Measurements from ENCODE around the gene FUOM. TPM values are rescaled to one million over a fixed set of nuclear protein-coding genes. Genes with fewer than 3 reads are reported as not detected.

The FUOM gene
- total and polyA plus RNA-seq, 7 experiments from 2014 or later = 11.2 to 24.6 (median 20.5) TPM

GRCh38 chr10:133338080-133339071 lies 19.4 kb downstream of the FUOM start:
- no peak overlapping the region for H3K4me3 ChIP-seq (ENCODE audit: low read length)
- Mint-ChIP-seq H3K4me3 (no peak overlapping the region), H3K27me3 (peaks cover 0 to 27% (median 13%) of the 10 kb centered on the region in 5 donors), H3K36me3 (no peaks in the 10 kb centered on the region), H3K4me1 (peaks cover 0 to 6% (median 0%) of the 10 kb centered on the region in 7 donors), H3K9me3 (no peaks in the 10 kb centered on the region), H3K27ac (no peak overlapping the region)
- no peak for DNase-seq
- no peak overlapping the region for H3K27ac ChIP-seq (ENCODE audit: low read depth, low read length)
- ATAC-seq = no peak
- CTCF ChIA-PET = no interaction called here
- POLR2A ChIA-PET = no interaction called here
- H3K36me3 ChIP-seq (ENCODE audit: control insufficient read depth in 2 of 3, insufficient read depth in 3 of 3, low read length in 3 of 3) = no peaks in the 10 kb centered on the region
- intact Hi-C loops (cut with micrococcal nuclease) = no loop called here
- peaks cover 0 to 6% of the 10 kb centered on the region in 2 donors for H3K27me3 ChIP-seq (ENCODE audit: control insufficient read depth in 2 of 2, insufficient read depth in 2 of 2, low read length in 2 of 2)
- no peaks in the 10 kb centered on the region for H3K9me3 ChIP-seq (ENCODE audit: control insufficient read depth in 2 of 3, low read length in 3 of 3)
- H3K4me1 ChIP-seq (ENCODE audit: control insufficient read depth in 2 of 2, insufficient read depth in 2 of 2, low read length in 2 of 2) = peaks cover 10 to 20% of the 10 kb centered on the region in 2 donors

GRCh38 chr10:133337370-133337725 lies 20.5 kb downstream of the FUOM start:
- Histone ChIP-seq H3K27ac (ENCODE audit: low read depth, low read length) (no peak overlapping the region), H3K4me1 (ENCODE audit: control insufficient read depth in 2 of 2, insufficient read depth in 2 of 2, low read length in 2 of 2) (peaks cover 10 to 20% of the 10 kb centered on the region in 2 donors), H3K9me3 (ENCODE audit: control insufficient read depth in 2 of 3, low read length in 3 of 3) (no peaks in the 10 kb centered on the region), H3K36me3 (ENCODE audit: control insufficient read depth in 2 of 3, insufficient read depth in 3 of 3, low read length in 3 of 3) (no peaks in the 10 kb centered on the region), H3K27me3 (ENCODE audit: control insufficient read depth in 2 of 2, insufficient read depth in 2 of 2, low read length in 2 of 2) (no peaks in the 10 kb centered on the region), H3K4me3 (ENCODE audit: low read length) (peak overlapping the region; percentile 45)
- DNase-seq (no peak), ATAC-seq (no peak)
- intact Hi-C loops (cut with micrococcal nuclease) = loop anchor here in 1 of 2 donors (1.0 to 2.0 kb wide), 2 partner anchors 20 to 57 kb away; partner anchors contain the start of gene MTG1
- ChIA-PET CTCF (no interaction called here), POLR2A (interaction anchor here (0.7 to 3.4 kb wide), 2 partner anchors 19 to 78 kb away, joined by 3 to 16 read pairs; no protein-coding TSS in a partner anchor)
- H3K27me3 Mint-ChIP-seq = peaks cover 0 to 33% (median 7%) of the 10 kb centered on the region in 5 donors
- H3K4me3 Mint-ChIP-seq = no peak overlapping the region
- H3K27ac Mint-ChIP-seq = no peak overlapping the region
- peaks cover 0 to 6% (median 0%) of the 10 kb centered on the region in 11 donors for H3K9me3 Mint-ChIP-seq
- peaks cover 0 to 5% (median 0%) of the 10 kb centered on the region in 7 donors for H3K4me1 Mint-ChIP-seq
- H3K36me3 Mint-ChIP-seq = no peaks in the 10 kb centered on the region

- H3K4me3 ChIP-seq (ENCODE audit: low read length) = peak within 1 kb of the TSS; percentile 65
- Mint-ChIP-seq H3K27me3 (peaks cover 0 to 35% (median 3%) of the 10 kb centered on the region in 5 donors), H3K36me3 (no peaks in the 10 kb centered on the region), H3K4me1 (peaks cover 0 to 5% (median 0%) of the 10 kb centered on the region in 7 donors), H3K27ac (peak within 1 kb of the TSS in 8 of 9 donors; percentile 50 to 93 (median 74)), H3K4me3 (peak within 1 kb of the TSS in 9 of 10 donors; percentile 48 to 84 (median 68)), H3K9me3 (peaks cover 0 to 8% (median 0%) of the 10 kb centered on the region in 11 donors)
- peaks cover 10 to 20% of the 10 kb centered on the region in 2 donors for H3K4me1 ChIP-seq (ENCODE audit: control insufficient read depth in 2 of 2, insufficient read depth in 2 of 2, low read length in 2 of 2)
- peak within 1 kb of the TSS; percentile 78 for H3K27ac ChIP-seq (ENCODE audit: low read depth, low read length)
- no peaks in the 10 kb centered on the region for H3K36me3 ChIP-seq (ENCODE audit: control insufficient read depth in 2 of 3, insufficient read depth in 3 of 3, low read length in 3 of 3)
- intact Hi-C loops (cut with micrococcal nuclease) = loop anchor here in 1 of 2 donors (1.0 to 2.0 kb wide), 2 partner anchors 21 to 58 kb away; partner anchors contain the start of gene MTG1
- H3K27me3 ChIP-seq (ENCODE audit: control insufficient read depth in 2 of 2, insufficient read depth in 2 of 2, low read length in 2 of 2) = no peaks in the 10 kb centered on the region
- POLR2A ChIA-PET = interaction anchor here (0.7 to 3.4 kb wide), 6 partner anchors 9 to 78 kb away, joined by 3 to 16 read pairs (median 4); partner anchors contain the start of genes TUBGCP2 and ZNF511
- H3K9me3 ChIP-seq (ENCODE audit: control insufficient read depth in 2 of 3, low read length in 3 of 3) = no peaks in the 10 kb centered on the region
- ATAC-seq = peak; percentile 79
- peak; percentile 69 to 94 (median 91) for DNase-seq
- CTCF ChIA-PET = interaction anchor here (1.2 to 1.4 kb wide), 2 partner anchors 41 to 53 kb away, joined by 3 to 4 read pairs; no protein-coding TSS in a partner anchor
Measured at GRCh38 chr10:133336577-133337369, 21.0 kb downstream of the FUOM start, which contains the start of gene CALY. CALY (minus strand) TSS chr10:133336896; CDS start chr10:133328989, 7,907 bp downstream.

GRCh38 chr10:133336118-133336576 lies 21.7 kb downstream of the FUOM start:
- H3K27ac ChIP-seq (ENCODE audit: low read depth, low read length) = peak overlapping the region; percentile 78

GRCh38 chr10:133335246-133336117 lies 22.3 kb downstream of the FUOM start:
- ChIA-PET POLR2A (interaction anchor here (0.6 to 3.4 kb wide), 8 partner anchors 8 to 56 kb away, joined by 3 to 16 read pairs (median 3); partner anchors contain the start of gene ECHS1), CTCF (interaction anchor here (1.4 kb wide), 1 partner anchor 54 kb away, joined by 3 read pairs; no protein-coding TSS in a partner anchor)
- Histone ChIP-seq H3K27me3 (ENCODE audit: control insufficient read depth in 2 of 2, insufficient read depth in 2 of 2, low read length in 2 of 2) (no peaks in the 10 kb centered on the region), H3K9me3 (ENCODE audit: control insufficient read depth in 2 of 3, low read length in 3 of 3) (no peaks in the 10 kb centered on the region), H3K4me1 (ENCODE audit: control insufficient read depth in 2 of 2, insufficient read depth in 2 of 2, low read length in 2 of 2) (peaks cover 10 to 20% of the 10 kb centered on the region in 2 donors), H3K4me3 (ENCODE audit: low read length) (peak overlapping the region; percentile 65), H3K36me3 (ENCODE audit: control insufficient read depth in 2 of 3, insufficient read depth in 3 of 3, low read length in 3 of 3) (no peaks in the 10 kb centered on the region), H3K27ac (ENCODE audit: low read depth, low read length) (peak overlapping the region; percentile 78)
- intact Hi-C loops (cut with micrococcal nuclease) = loop anchor here in 1 of 2 donors (1.0 to 2.0 kb wide), 5 partner anchors 26 to 59 kb away; partner anchors contain the start of genes ECHS1 and MTG1
- peak overlapping the region in 9 of 10 donors; percentile 48 to 81 (median 68) for H3K4me3 Mint-ChIP-seq
- peak; percentile 56 to 95 (median 81) for DNase-seq
- H3K36me3 Mint-ChIP-seq = no peaks in the 10 kb centered on the region
- peaks cover 0 to 41% (median 0%) of the 10 kb centered on the region in 5 donors for H3K27me3 Mint-ChIP-seq
- peaks cover 0 to 8% (median 0%) of the 10 kb centered on the region in 11 donors for H3K9me3 Mint-ChIP-seq
- H3K27ac Mint-ChIP-seq = peak overlapping the region in 8 of 9 donors; percentile 50 to 93 (median 78)
- peaks cover 0 to 5% (median 0%) of the 10 kb centered on the region in 7 donors for H3K4me1 Mint-ChIP-seq
- ATAC-seq = peak; percentile 53

More at GRCh38 chr10:133336118-133336576, 21.7 kb downstream of the FUOM start:
- no peaks in the 10 kb centered on the region for H3K27me3 ChIP-seq (ENCODE audit: control insufficient read depth in 2 of 2, insufficient read depth in 2 of 2, low read length in 2 of 2)
- peak overlapping the region; percentile 65 for H3K4me3 ChIP-seq (ENCODE audit: low read length)
- H3K27me3 Mint-ChIP-seq = peaks cover 0 to 36% (median 0%) of the 10 kb centered on the region in 5 donors
- intact Hi-C loops (cut with micrococcal nuclease) = loop anchor here in 1 of 2 donors (2.0 kb wide), 1 partner anchor 59 kb away; the partner anchor contains the start of gene MTG1
- H3K9me3 ChIP-seq (ENCODE audit: control insufficient read depth in 2 of 3, low read length in 3 of 3) = no peaks in the 10 kb centered on the region
- ATAC-seq = no peak
- H3K9me3 Mint-ChIP-seq = peaks cover 0 to 8% (median 0%) of the 10 kb centered on the region in 11 donors
- H3K4me3 Mint-ChIP-seq = peak overlapping the region in 4 of 10 donors; percentile 25 to 81 (median 54)
- peak overlapping the region in 1 of 9 donors; percentile 85 for H3K27ac Mint-ChIP-seq
- H3K4me1 Mint-ChIP-seq = peaks cover 0 to 5% (median 0%) of the 10 kb centered on the region in 7 donors
- CTCF ChIA-PET = interaction anchor here (1.2 to 1.4 kb wide), 2 partner anchors 42 to 53 kb away, joined by 3 to 4 read pairs; no protein-coding TSS in a partner anchor
- no peaks in the 10 kb centered on the region for H3K36me3 ChIP-seq (ENCODE audit: control insufficient read depth in 2 of 3, insufficient read depth in 3 of 3, low read length in 3 of 3)
- DNase-seq = peak in 1 of 9 donors; percentile 42
- POLR2A ChIA-PET = interaction anchor here (0.9 to 3.4 kb wide), 6 partner anchors 9 to 53 kb away, joined by 3 to 16 read pairs (median 4); partner anchors contain the start of genes TUBGCP2 and ZNF511
- H3K36me3 Mint-ChIP-seq = no peaks in the 10 kb centered on the region
- H3K4me1 ChIP-seq (ENCODE audit: control insufficient read depth in 2 of 2, insufficient read depth in 2 of 2, low read length in 2 of 2) = peaks cover 10 to 20% of the 10 kb centered on the region in 2 donors

Data from naive thymus-derived CD4-positive, alpha-beta T cell (primary cell).